CD4-positive, alpha-beta T cell (primary cell): ENCODE data around the gene DYRK1A. TPM values are rescaled to one million over a fixed set of nuclear protein-coding genes. Genes with fewer than 3 reads are reported as not detected.

ENCODE experiments used
- ATAC-seq: fragments of 200-7000 bp; cut with Tn5 transposase; one replicate; pipeline ENCODE4 v1.10.0; 2022; ENCODE audit warnings: mild to moderate bottlenecking; ENCODE audit not compliant: poor library complexity
- CTCF ChIA-PET: fragments of 350-600 bp; sonication (Branson Sonifier 250); formaldehyde crosslinking; loops from one replicate; lab custom pipeline; 2021; ENCODE audit warnings: antibody characterized with exemption, inconsistent platforms; lab: Charles Lee
- POLR2A ChIA-PET: fragments of 350-600 bp; sonication (Branson Sonifier 250); formaldehyde crosslinking; loops from one replicate; lab custom pipeline; 2021; ENCODE audit warnings: antibody characterized with exemption, inconsistent platforms; lab: Charles Lee
- DNase-seq, 14 experiments: peaks; one replicate each; pipeline ENCODE4 v3.0.0-alpha.2; 2013 to 2020; ENCODE audit warnings: mixed read lengths in 2 of 14
- H3K27ac ChIP-seq, 2 donors: one replicate each; pipeline versions ENCODE4 v1.5.1 to v1.7.0; 2013; ENCODE audit warnings: low read length in 2 of 2, low read depth in 1 of 2, mild to moderate bottlenecking in 1 of 2
- H3K27me3 ChIP-seq, 2 experiments: 1 replicate in 1 of 2; 2 replicates in 1 of 2; pipeline versions ENCODE4 v1.6.1 to v1.7.0; 2013; ENCODE audit warnings: low read length in 2 of 2, control low read depth in 1 of 2, mild to moderate bottlenecking in 1 of 2, moderate library complexity in 1 of 2; ENCODE audit not compliant: insufficient read depth in 2 of 2, control insufficient read depth in 1 of 2
- H3K36me3 ChIP-seq: one replicate; pipeline ENCODE4 v1.6.1; 2013; ENCODE audit warnings: low read length, control low read depth; ENCODE audit not compliant: insufficient read depth
- H3K4me1 ChIP-seq: one replicate; pipeline ENCODE4 v1.6.1; 2013; ENCODE audit warnings: low read length, control low read depth; ENCODE audit not compliant: insufficient read depth
- H3K4me3 ChIP-seq: one replicate; pipeline ENCODE4 v1.5.1; 2013; ENCODE audit warnings: mild to moderate bottlenecking, low read length, moderate library complexity
- H3K9me3 ChIP-seq, 2 experiments: 1 replicate in 1 of 2; 2 replicates in 1 of 2; pipeline versions ENCODE4 v1.6.1 to v1.7.0; 2013; ENCODE audit warnings: low read length in 2 of 2, mild to moderate bottlenecking in 2 of 2, control low read depth in 1 of 2, moderate library complexity in 1 of 2; ENCODE audit not compliant: control insufficient read depth in 1 of 2, insufficient read depth in 1 of 2
- H3K27ac Mint-ChIP-seq: one replicate; pipeline ENCODE4 v1.8.0; 2020; ENCODE audit warnings: mixed read lengths
- H3K27me3 Mint-ChIP-seq: one replicate; pipeline ENCODE4 v1.8.0; 2021; ENCODE audit warnings: mixed read lengths
- H3K36me3 Mint-ChIP-seq: one replicate; pipeline ENCODE4 v1.8.0; 2021; ENCODE audit warnings: low read depth, mixed read lengths
- H3K4me1 Mint-ChIP-seq: one replicate; pipeline ENCODE4 v1.8.0; 2021; ENCODE audit warnings: low read depth, mixed read lengths
- H3K4me3 Mint-ChIP-seq: one replicate; pipeline ENCODE4 v1.8.0; 2020; ENCODE audit warnings: mild to moderate bottlenecking, mixed read lengths
- H3K9me3 Mint-ChIP-seq: one replicate; pipeline ENCODE4 v1.8.0; 2020; ENCODE audit warnings: mixed read lengths
- CTCF ChIP-seq: fragments of 200-600 bp; IDR thresholded peaks from one replicate; pipeline ENCODE4 v1.8.0; 2022; ENCODE audit warnings: antibody characterized with exemption, mild to moderate bottlenecking
- intact Hi-C, 2 experiments: fragments of 100-400 bp; cut with DNase I in 1 of 2; cut with micrococcal nuclease in 1 of 2; formaldehyde crosslinking; loops; one replicate each; pipeline versions ENCODE4 v1.15.1 to v1.9.0; 2023 to 2025; cut with DNase I, micrococcal nuclease
- total RNA-seq, 174 experiments: library from RNA in 2 of 174; stranded (reverse) in 2 of 174; gene quantifications; one replicate each; pipeline ENCODE4 v1.2.3 and lab custom pipeline; 2021 to 2026

DYRK1A gene
- total RNA-seq, 2 experiments from 2014 or later, result 135 to 145 TPM

GRCh38 chr21:37459575-37459974, 93.0 kb downstream of the DYRK1A start:
- H3K36me3 Mint-ChIP-seq, result peaks cover 20% of the 10 kb centered on the region
- H3K27ac Mint-ChIP-seq, result peak overlapping the region; percentile 80
- H3K4me1 Mint-ChIP-seq, result peaks cover 98% of the 10 kb centered on the region
- no peak overlapping the region for H3K4me3 ChIP-seq
- CTCF ChIA-PET, result no interaction called here
- peak overlapping the region; percentile 3 for H3K4me3 Mint-ChIP-seq
- TF ChIP-seq CTCF, result no peak
- no peaks in the 10 kb centered on the region for H3K27me3 Mint-ChIP-seq
- no peak overlapping the region for H3K27ac ChIP-seq
- no peak for ATAC-seq
- intact Hi-C loops, result loop anchor here in 1 of 2 experiments (5.0 kb wide), 1 partner anchor 57 kb away; no protein-coding TSS in a partner anchor
- H3K9me3 ChIP-seq, result no peaks in the 10 kb centered on the region
- POLR2A ChIA-PET, result no interaction called here
- H3K36me3 ChIP-seq, result no peaks in the 10 kb centered on the region
- no peaks in the 10 kb centered on the region for H3K9me3 Mint-ChIP-seq
- H3K27me3 ChIP-seq, result no peaks in the 10 kb centered on the region
- DNase-seq, result no peak
- H3K4me1 ChIP-seq, result peaks cover 53% of the 10 kb centered on the region

DNA sequence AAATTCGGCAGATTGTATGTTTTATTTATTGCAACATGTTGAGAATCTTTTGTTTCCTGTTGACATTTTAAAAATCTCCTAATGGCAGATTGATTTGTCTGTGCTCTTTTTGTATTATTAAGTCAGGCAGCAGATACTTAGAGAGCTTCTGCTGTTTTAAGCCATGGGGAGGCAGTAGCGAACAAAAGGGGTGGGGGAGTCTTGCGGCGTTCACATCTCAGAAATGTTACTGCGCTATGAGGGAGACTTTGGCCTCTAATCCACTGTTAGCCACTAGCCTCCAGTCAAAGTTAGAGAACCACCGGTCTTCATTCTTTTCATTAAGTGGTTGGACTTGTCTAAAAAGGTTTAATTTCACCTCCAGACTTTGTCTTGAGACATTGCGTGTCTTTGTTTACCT, 93.6 kb downstream of the DYRK1A start:
- DNase-seq (no peak), ATAC-seq (no peak)
- Histone ChIP-seq H3K9me3 (no peaks in the 10 kb centered on the region), H3K4me3 (no peak overlapping the region), H3K4me1 (peaks cover 47% of the 10 kb centered on the region), H3K27me3 (no peaks in the 10 kb centered on the region), H3K27ac (no peak overlapping the region), H3K36me3 (no peaks in the 10 kb centered on the region)
- H3K4me1 Mint-ChIP-seq, result peaks cover 98% of the 10 kb centered on the region
- ChIA-PET CTCF (no interaction called here), POLR2A (no interaction called here)
- peak overlapping the region; percentile 80 for H3K27ac Mint-ChIP-seq
- H3K9me3 Mint-ChIP-seq, result no peaks in the 10 kb centered on the region
- H3K36me3 Mint-ChIP-seq, result peaks cover 16% of the 10 kb centered on the region
- H3K4me3 Mint-ChIP-seq, result no peak overlapping the region
- intact Hi-C loops, result loop anchor here (2.0 to 10.0 kb wide), 5 partner anchors 25 to 238 kb away; partner anchors contain the start of gene DYRK1A (in 1 of the 2)
- TF ChIP-seq CTCF, result no peak
- no peaks in the 10 kb centered on the region for H3K27me3 Mint-ChIP-seq

DNA sequence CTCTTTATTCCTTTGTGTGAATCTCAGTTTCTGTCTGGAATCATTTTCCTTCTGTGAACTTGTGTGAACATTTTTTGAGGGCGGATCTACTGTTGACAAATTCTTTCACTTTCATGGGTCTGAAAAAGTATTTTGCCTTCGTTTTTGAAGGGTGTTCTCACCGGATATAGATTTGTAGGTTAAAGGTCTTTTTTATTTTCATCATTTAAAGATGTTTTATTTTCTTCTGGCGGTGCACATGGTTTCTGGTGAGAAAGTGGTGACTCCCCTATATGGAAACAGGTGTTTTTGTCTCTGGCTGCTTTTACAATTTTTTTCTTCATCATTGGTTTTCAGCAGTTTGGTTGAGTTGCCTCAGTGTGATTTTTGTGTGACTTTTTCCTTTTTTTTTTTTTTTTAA, 94.9 kb downstream of the DYRK1A start:
- CTCF ChIA-PET, result no interaction called here
- Histone ChIP-seq H3K27me3 (no peaks in the 10 kb centered on the region), H3K9me3 (no peaks in the 10 kb centered on the region), H3K27ac (peak overlapping the region in 1 of 2 donors; percentile 7), H3K4me1 (peaks cover 39% of the 10 kb centered on the region), H3K36me3 (no peaks in the 10 kb centered on the region), H3K4me3 (no peak overlapping the region)
- H3K4me1 Mint-ChIP-seq, result peaks cover 95% of the 10 kb centered on the region
- peak; percentile 75 for ATAC-seq
- H3K27ac Mint-ChIP-seq, result peak overlapping the region; percentile 66
- peak overlapping the region; percentile 44 for H3K4me3 Mint-ChIP-seq
- intact Hi-C loops, result loop anchor here (2.0 to 10.0 kb wide), 5 partner anchors 27 to 239 kb away; partner anchors contain the start of gene DYRK1A (in 1 of the 2)
- TF ChIP-seq CTCF, result no peak
- peaks cover 13% of the 10 kb centered on the region for H3K36me3 Mint-ChIP-seq
- H3K27me3 Mint-ChIP-seq, result no peaks in the 10 kb centered on the region
- peak in 3 of 14 experiments; percentile 63 to 79 (median 66) for DNase-seq
- POLR2A ChIA-PET, result no interaction called here
- H3K9me3 Mint-ChIP-seq, result no peaks in the 10 kb centered on the region
